DMS114 treated with DMSO at 0.1 percent for 48 hours (cell line): ENCODE measurements around the gene MFSD1.

ENCODE experiments used
- DNase-seq: peaks from one replicate; lab custom pipeline; 2025; ENCODE audit not compliant: unreplicated experiment; lab: John Stamatoyannopoulos, UW

MFSD1 gene

DNA sequence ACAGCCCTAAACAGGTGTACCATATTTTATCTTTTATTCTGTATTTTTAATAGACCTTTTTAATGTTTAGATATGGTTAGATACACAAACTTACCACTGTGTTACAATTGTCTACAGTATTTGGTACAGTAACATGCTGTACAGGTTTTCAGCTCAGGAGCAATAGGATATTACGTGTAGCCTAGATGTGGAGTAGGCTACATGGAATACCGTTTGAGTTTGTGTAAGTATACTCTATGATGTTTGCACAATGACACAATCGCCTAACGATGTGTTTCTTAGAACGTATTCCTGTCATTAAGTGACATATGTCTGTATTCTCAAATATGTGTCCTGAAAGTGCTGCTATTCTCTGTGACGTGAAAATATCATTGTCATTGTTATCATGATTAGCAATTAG, 62.6 kb downstream of the MFSD1 start:
- no peak for DNase-seq

DNA sequence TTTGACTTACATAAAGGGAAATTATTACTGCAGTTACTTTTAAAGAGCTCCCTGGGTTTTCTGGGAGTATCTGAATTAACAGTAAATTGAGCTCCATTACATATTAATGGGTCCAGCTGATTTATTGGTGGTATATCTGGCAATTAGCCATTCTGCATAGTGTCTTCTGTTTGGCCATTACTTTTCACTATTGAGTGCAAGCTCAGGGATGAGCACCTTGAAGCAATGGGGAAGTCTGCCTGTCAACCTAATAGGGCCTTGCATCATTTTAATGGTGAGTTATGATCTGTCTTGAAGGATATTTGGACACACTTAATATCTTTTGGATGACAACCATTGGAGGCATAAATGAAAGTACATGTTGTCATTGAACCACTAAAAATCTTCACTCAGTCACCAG, 73.8 kb downstream of the MFSD1 start:
- no peak for DNase-seq
